Endothelial cell of umbilical vein (primary cell): ENCODE data around the gene FUT8. TPM values are rescaled to one million over a fixed set of nuclear protein-coding genes. Genes with fewer than 3 reads are reported as not detected.

Source experiments
- BruUV-seq: library from RNA; stranded (reverse); fragments of 400-500 nt; replicated peaks from 2 replicates; lab custom pipeline; 2021; lab: Mats Ljungman, UMichigan
- CTCF ChIA-PET: fragments of 300-600, 350-600 bp; sonication (Branson Sonifier 250); formaldehyde crosslinking; loops from one replicate; lab custom pipeline; 2021; ENCODE audit warnings: antibody characterized with exemption, inconsistent platforms; lab: Charles Lee
- POLR2A ChIA-PET: fragments of 300-600, 350-600 bp; sonication (Branson Sonifier 250); formaldehyde crosslinking; loops from one replicate; lab custom pipeline; 2021; ENCODE audit warnings: antibody characterized with exemption, inconsistent platforms; lab: Charles Lee
- DNase-seq: peaks from one replicate; pipeline ENCODE4 v3.0.0-alpha.2; 2011; ENCODE audit warnings: low read depth, low spot score
- FAIRE-seq: peaks from 2 replicates; lab custom pipeline; 2011; peaks lifted over from hg19 to GRCh38; lab: Jason Lieb, UNC
- H2AFZ ChIP-seq: 2 replicates; pipeline ENCODE4 v1.6.0; 2012; ENCODE audit warnings: low read depth, low read length, control low read depth, inconsistent platforms
- H3K27ac ChIP-seq: 2 replicates; pipeline ENCODE4 v1.5.1; 2011; ENCODE audit warnings: low read depth, mild to moderate bottlenecking, control low read depth, low read length, moderate library complexity; ENCODE audit not compliant: insufficient read depth
- H3K27me3 ChIP-seq, 2 experiments: 2 replicates each; pipeline versions ENCODE4 v1.6.0 to v1.6.1; 2011; ENCODE audit warnings: low read length in 2 of 2, mixed read lengths in 1 of 2; ENCODE audit not compliant: control insufficient read depth in 2 of 2, insufficient read depth in 2 of 2
- H3K36me3 ChIP-seq, 2 experiments: 2 replicates in 1 of 2; 3 replicates in 1 of 2; pipeline ENCODE4 v1.5.1; 2011; ENCODE audit warnings: low read length in 2 of 2, mild to moderate bottlenecking in 1 of 2, moderate library complexity in 1 of 2; ENCODE audit not compliant: control insufficient read depth in 2 of 2, insufficient read depth in 2 of 2; ENCODE audit errors: extremely low read depth in 1 of 2
- H3K4me1 ChIP-seq: 3 replicates; pipeline ENCODE4 v1.5.1; 2011; ENCODE audit warnings: mild to moderate bottlenecking, low read length; ENCODE audit not compliant: control insufficient read depth, insufficient read depth; ENCODE audit errors: extremely low read depth
- H3K4me2 ChIP-seq: 2 replicates; pipeline ENCODE4 v1.6.1; 2011; ENCODE audit warnings: low read length, control low read depth, mixed read lengths; ENCODE audit not compliant: insufficient read depth
- H3K4me3 ChIP-seq, 3 experiments: fragments of 200-600 bp in 1 of 3; sonication (generic), shearing (Covaris generic) in 1 of 3; replicated peaks in 1 of 3; 2 replicates each; pipeline ENCODE4 v1.5.1; 2011 to 2016; ENCODE audit warnings: control low read depth in 3 of 3, low read length in 3 of 3, mild to moderate bottlenecking in 2 of 3, inconsistent platforms in 1 of 3, low read depth in 1 of 3, moderate library complexity in 1 of 3; ENCODE audit not compliant: insufficient read depth in 1 of 3
- H3K79me2 ChIP-seq: 2 replicates; pipeline ENCODE4 v1.6.0; 2012; ENCODE audit warnings: low read length, inconsistent platforms; ENCODE audit not compliant: control insufficient read depth, insufficient read depth
- H3K9ac ChIP-seq: replicated peaks from 2 replicates; pipeline ENCODE3; 2011; ENCODE audit warnings: low read length, control low read depth; ENCODE audit not compliant: insufficient read depth; ENCODE audit errors: extremely low read depth
- H3K9me1 ChIP-seq: replicated peaks from 3 replicates; pipeline ENCODE4 v1.6.0; 2011; ENCODE audit warnings: mild to moderate bottlenecking, low read length; ENCODE audit not compliant: control insufficient read depth, insufficient read depth; ENCODE audit errors: extremely low read depth
- H3K9me3 ChIP-seq: replicated peaks from 2 replicates; pipeline ENCODE4 v1.5.1; 2012; ENCODE audit warnings: low read length, inconsistent platforms; ENCODE audit not compliant: control insufficient read depth, insufficient read depth
- H4K20me1 ChIP-seq: replicated peaks from 2 replicates; pipeline ENCODE3; 2011; ENCODE audit warnings: mild to moderate bottlenecking, low read length; ENCODE audit not compliant: control insufficient read depth, insufficient read depth; ENCODE audit errors: extremely low read depth
- CTCF ChIP-seq, 2 donors: IDR thresholded peaks; 1 replicate in 1 of 2; 2 replicates in 1 of 2; pipeline ENCODE4 v1.5.1; 2011; ENCODE audit warnings: low read length in 2 of 2, mild to moderate bottlenecking in 2 of 2, moderate library complexity in 2 of 2, control low read depth in 1 of 2, inconsistent platforms in 1 of 2, low read depth in 1 of 2; ENCODE audit not compliant: insufficient read depth in 1 of 2; ENCODE audit errors: extremely low read depth in 1 of 2
- FOS ChIP-seq: IDR thresholded peaks from 2 replicates; pipeline ENCODE4 v1.6.1; 2011; ENCODE audit warnings: mild to moderate bottlenecking, low read length, moderate library complexity, borderline replicate concordance; ENCODE audit not compliant: insufficient read depth
- GATA2 ChIP-seq: IDR thresholded peaks from 2 replicates; pipeline ENCODE4 v1.7.0; 2011; ENCODE audit warnings: low read depth, mild to moderate bottlenecking, moderate library complexity, mixed read lengths, low read length; ENCODE audit not compliant: insufficient read length, insufficient read depth
- JUN ChIP-seq: IDR thresholded peaks from 2 replicates; pipeline ENCODE4 v1.6.1; 2011; ENCODE audit warnings: borderline replicate concordance, low read depth; ENCODE audit not compliant: insufficient read length, insufficient read depth
- MYC ChIP-seq: IDR thresholded peaks from one replicate; pipeline ENCODE4 v1.6.1; 2011; ENCODE audit warnings: mild to moderate bottlenecking, low read depth, low read length
- POLR2AphosphoS5 ChIP-seq: IDR thresholded peaks from 2 replicates; pipeline ENCODE4 v1.6.1; 2012; ENCODE audit warnings: low read depth, mild to moderate bottlenecking, control low read depth, low read length, moderate library complexity; ENCODE audit not compliant: insufficient read depth
- dilution Hi-C: fragments of 300-500 bp; cut with MboI; formaldehyde crosslinking; loops from one replicate; pipeline ENCODE4 v1.15.0; 2019; ENCODE audit warnings: low sequenced_read_pairs; ENCODE audit not compliant: extremely low pct_ligation_motif_present
- intact Hi-C: fragments of 100-400 bp; cut with micrococcal nuclease; formaldehyde crosslinking; loops from one replicate; pipeline ENCODE4 v1.10.0; 2022
- polyA plus RNA-seq, 4 experiments: library from polyadenylated mRNA; depleted of rRNA in 3 of 4; stranded (reverse) in 3 of 4; unstranded in 1 of 4; fragments of >200 nt; gene quantifications; 2 replicates each; pipeline versions ENCODE4 v1.2.1 to v1.2.3, GENCODE V29; 2011 to 2012; ENCODE audit warnings: missing spikeins in 1 of 4
- total RNA-seq: library from RNA; stranded (reverse); gene quantifications from 2 replicates; pipeline ENCODE4 v1.2.3, GENCODE V29; 2021
- TF ChIP-seq, protein P1 (sequence below): IDR thresholded peaks from 2 replicates; pipeline ENCODE4 v1.6.1; 2011; ENCODE audit not compliant: insufficient read depth, insufficient read length

The FUT8 gene
- total and polyA plus RNA-seq, 2 donors (not counting 3 experiments of a cell fraction or from before 2014, with no cell fraction given), result 16.7 to 38.8 TPM

DNA sequence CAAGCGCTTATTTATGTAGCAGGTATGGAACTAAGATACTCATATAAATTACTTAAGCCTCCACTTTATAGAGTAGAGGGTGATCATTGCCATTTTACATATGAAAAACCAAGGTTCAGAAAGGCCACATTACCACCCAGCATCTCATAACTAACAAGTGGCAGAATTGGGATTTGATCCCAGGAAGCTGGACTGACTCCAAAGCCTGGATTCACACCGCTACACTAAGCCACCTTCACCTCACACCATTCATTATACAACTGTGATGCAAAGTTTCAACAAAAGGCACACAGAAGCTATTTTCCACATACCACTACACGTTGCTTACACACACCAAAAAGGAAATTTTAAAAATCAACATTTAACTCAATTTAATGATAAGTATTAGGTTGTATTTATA, 370.6 kb downstream of the FUT8 start:
- H3K79me2 ChIP-seq, result no peaks in the 10 kb centered on the region
- no peak overlapping the region for H2AFZ ChIP-seq
- no peaks in the 10 kb centered on the region for H3K9me1 ChIP-seq
- CTCF ChIA-PET, result interaction anchor here (1.1 to 2.4 kb wide), 2 partner anchors 41 to 368 kb away, joined by 4 to 11 read pairs; no protein-coding TSS in a partner anchor
- H3K4me2 ChIP-seq, result no peak overlapping the region
- dilution Hi-C loops (no loop called here), intact Hi-C loops (no loop called here)
- no peaks in the 10 kb centered on the region for H3K27me3 ChIP-seq
- no peaks in the 10 kb centered on the region for H4K20me1 ChIP-seq
- no peaks in the 10 kb centered on the region for H3K9me3 ChIP-seq
- no peak overlapping the region for H3K27ac ChIP-seq
- FAIRE-seq (no peak), DNase-seq (no peak)
- no peak overlapping the region for H3K4me3 ChIP-seq
- TF ChIP-seq, protein P1, sequence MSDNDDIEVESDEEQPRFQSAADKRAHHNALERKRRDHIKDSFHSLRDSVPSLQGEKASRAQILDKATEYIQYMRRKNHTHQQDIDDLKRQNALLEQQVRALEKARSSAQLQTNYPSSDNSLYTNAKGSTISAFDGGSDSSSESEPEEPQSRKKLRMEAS, result no peak
- TF ChIP-seq MYC (no peak), POLR2AphosphoS5 (no peak), GATA2 (no peak), JUN (no peak), CTCF (IDR thresholded peaks at IDR 0.05; ENCODE audit: extremely low read depth in 1 of 2, insufficient read depth in 1 of 2, low read depth in 1 of 2, low read length in 2 of 2) (no peak), FOS (no peak)
- no peaks in the 10 kb centered on the region for H3K4me1 ChIP-seq
- POLR2A ChIA-PET, result no interaction called here
- BruUV-seq, result no TSS peak
- no peaks in the 10 kb centered on the region for H3K36me3 ChIP-seq
- no peak overlapping the region for H3K9ac ChIP-seq
